ENCODE measurements around the gene RHO. TPM values are rescaled to one million over a fixed set of nuclear protein-coding genes. Genes with fewer than 3 reads are reported as not detected.
A peak's percentile ranks its signal among the peaks of the same experiment; 100 is the strongest.
"Not testable (repeated sequence)": the region's sequence is repeated elsewhere in the genome, so short reads cannot be mapped to it uniquely, and the experiment has no call there.

RHO gene
- total and polyA plus RNA-seq, 4 donors: 0.01 TPM; not detected in 3

GRCh38 chr3:129487183-129487867, 41.1 kb upstream of the RHO start:
- peaks cover 0 to 24% (median 16%) of the 10 kb centered on the region in 5 donors for H3K4me1 ChIP-seq (ENCODE audit: control insufficient read depth in 5 of 5, insufficient read depth in 5 of 5, low read length in 5 of 5)
- no peak for TF ChIP-seq CTCF (IDR thresholded peaks at IDR 0.05; ENCODE audit: control extremely low read depth, extremely low read depth)
- peak overlapping the region in 1 of 2 donors; percentile 59 for H3K27ac ChIP-seq (ENCODE audit: low read depth in 1 of 2, low read length in 1 of 2)
- H3K27me3 ChIP-seq (ENCODE audit: control insufficient read depth in 3 of 3, insufficient read depth in 3 of 3, low read length in 2 of 3): no peaks in the 10 kb centered on the region
- no peak overlapping the region for H3K4me3 ChIP-seq
- ATAC-seq (ENCODE audit: insufficient read depth, low FRiP score) (no peak), DNase-seq (no peak)
- peaks cover 0 to 48% (median 15%) of the 10 kb centered on the region in 4 donors for H3K36me3 ChIP-seq (ENCODE audit: control insufficient read depth in 4 of 4, insufficient read depth in 4 of 4, low read length in 4 of 4)
- 90 to 96% methylated on average over 13 of the region's 13 CpGs for WGBS, 2 donors
- H3K9me3 ChIP-seq (ENCODE audit: control insufficient read depth in 4 of 4, insufficient read depth in 3 of 4, low read length in 3 of 4): no peaks in the 10 kb centered on the region
- H3K9ac ChIP-seq (ENCODE audit: insufficient read depth in 1 of 2, low read length in 2 of 2): no peak overlapping the region

- DNase-seq; H3K9ac ChIP-seq (ENCODE audit: insufficient read depth in 1 of 2, low read length in 2 of 2); H3K27me3 ChIP-seq (ENCODE audit: control insufficient read depth in 3 of 3, insufficient read depth in 3 of 3, low read length in 2 of 3); ATAC-seq (ENCODE audit: insufficient read depth, low FRiP score); H3K9me3 ChIP-seq (ENCODE audit: control insufficient read depth in 4 of 4, insufficient read depth in 3 of 4, low read length in 3 of 4); H3K4me3 ChIP-seq; H3K27ac ChIP-seq (ENCODE audit: low read depth in 1 of 2, low read length in 1 of 2): not testable (repeated sequence)
- 94 to 100% methylated on average over 4 of the region's 4 CpGs for WGBS, 2 donors
- peaks cover 0 to 21% (median 16%) of the 10 kb centered on the region in 5 donors for H3K4me1 ChIP-seq (ENCODE audit: control insufficient read depth in 5 of 5, insufficient read depth in 5 of 5, low read length in 5 of 5)
- H3K36me3 ChIP-seq (ENCODE audit: control insufficient read depth in 4 of 4, insufficient read depth in 4 of 4, low read length in 4 of 4): peaks cover 0 to 44% (median 13%) of the 10 kb centered on the region in 4 donors
These were observed 40.5 kb upstream of the RHO start for GRCh38 chr3:129487868-129488335.

GRCh38 chr3:129489258-129489657, 39.2 kb upstream of the RHO start:
- H3K4me3 ChIP-seq; H3K9ac ChIP-seq (ENCODE audit: insufficient read depth in 1 of 2, low read length in 2 of 2); H3K9me3 ChIP-seq (ENCODE audit: control insufficient read depth in 4 of 4, insufficient read depth in 3 of 4, low read length in 3 of 4); ATAC-seq (ENCODE audit: insufficient read depth, low FRiP score); DNase-seq; H3K27me3 ChIP-seq (ENCODE audit: control insufficient read depth in 3 of 3, insufficient read depth in 3 of 3, low read length in 2 of 3); H3K27ac ChIP-seq (ENCODE audit: low read depth in 1 of 2, low read length in 1 of 2): not testable (repeated sequence)
- 61 to 82% methylated on average over 10 of the region's 10 CpGs for WGBS, 2 donors
- Histone ChIP-seq H3K4me1 (ENCODE audit: control insufficient read depth in 5 of 5, insufficient read depth in 5 of 5, low read length in 5 of 5) (peaks cover 0 to 21% (median 16%) of the 10 kb centered on the region in 5 donors), H3K36me3 (ENCODE audit: control insufficient read depth in 4 of 4, insufficient read depth in 4 of 4, low read length in 4 of 4) (peaks cover 0 to 42% (median 10%) of the 10 kb centered on the region in 4 donors)

- WGBS, 2 donors: 20 to 23% methylated on average over 5 of the region's 5 CpGs
- peak; percentile 73 for TF ChIP-seq CTCF (IDR thresholded peaks at IDR 0.05; ENCODE audit: control extremely low read depth, extremely low read depth)
- H3K36me3 ChIP-seq (ENCODE audit: control insufficient read depth in 4 of 4, insufficient read depth in 4 of 4, low read length in 4 of 4): peaks cover 0 to 39% (median 5%) of the 10 kb centered on the region in 4 donors
- no peak overlapping the region for H3K9ac ChIP-seq (ENCODE audit: insufficient read depth in 1 of 2, low read length in 2 of 2)
- peak; percentile 78 for ATAC-seq (ENCODE audit: insufficient read depth, low FRiP score)
- no peaks in the 10 kb centered on the region for H3K9me3 ChIP-seq (ENCODE audit: control insufficient read depth in 4 of 4, insufficient read depth in 3 of 4, low read length in 3 of 4)
- H3K4me3 ChIP-seq: no peak overlapping the region
- DNase-seq: peak; percentile 80 to 87 (median 83)
- H3K27ac ChIP-seq (ENCODE audit: low read depth in 1 of 2, low read length in 1 of 2): peak overlapping the region; percentile 36 to 83
- peaks cover 0 to 4% (median 0%) of the 10 kb centered on the region in 3 donors for H3K27me3 ChIP-seq (ENCODE audit: control insufficient read depth in 3 of 3, insufficient read depth in 3 of 3, low read length in 2 of 3)
- peaks cover 0 to 21% (median 16%) of the 10 kb centered on the region in 5 donors for H3K4me1 ChIP-seq (ENCODE audit: control insufficient read depth in 5 of 5, insufficient read depth in 5 of 5, low read length in 5 of 5)
These were observed 38.2 kb upstream of the RHO start for GRCh38 chr3:129490273-129490675.

- H3K9me3 ChIP-seq (ENCODE audit: control insufficient read depth in 4 of 4, insufficient read depth in 3 of 4, low read length in 3 of 4); H3K9ac ChIP-seq (ENCODE audit: insufficient read depth in 1 of 2, low read length in 2 of 2); H3K27me3 ChIP-seq (ENCODE audit: control insufficient read depth in 3 of 3, insufficient read depth in 3 of 3, low read length in 2 of 3); DNase-seq; ATAC-seq (ENCODE audit: insufficient read depth, low FRiP score); H3K4me3 ChIP-seq: not testable (repeated sequence)
- H3K36me3 ChIP-seq (ENCODE audit: control insufficient read depth in 4 of 4, insufficient read depth in 4 of 4, low read length in 4 of 4): peaks cover 0 to 42% (median 4%) of the 10 kb centered on the region in 4 donors
- H3K4me1 ChIP-seq (ENCODE audit: control insufficient read depth in 5 of 5, insufficient read depth in 5 of 5, low read length in 5 of 5): peaks cover 0 to 23% (median 8%) of the 10 kb centered on the region in 5 donors
- 84 to 86% methylated on average over 4 of the region's 4 CpGs for WGBS, 2 donors
- peak overlapping the region in 1 of 2 donors; percentile 83 for H3K27ac ChIP-seq (ENCODE audit: low read depth in 1 of 2, low read length in 1 of 2)
These were observed 37.4 kb upstream of the RHO start for GRCh38 chr3:129491077-129491476.

All from lung (tissue), 12 donors.